Stomach (tissue), 9 donors: ENCODE data around the gene PRKCA. TPM values are rescaled to one million over a fixed set of nuclear protein-coding genes. Genes with fewer than 3 reads are reported as not detected.

ENCODE experiments used
- DNase-seq, 2 donors: peaks; one replicate each; pipeline versions ENCODE4 v3.0.0 to v3.0.0-alpha.2; 2013 to 2019
- H3K27ac ChIP-seq, 5 donors: fragments of 200-600 bp in 4 of 5; sonication (generic) in 4 of 5; one replicate each; pipeline ENCODE4 v1.5.1; 2013 to 2019; ENCODE audit warnings: mild to moderate bottlenecking in 1 of 5, moderate library complexity in 1 of 5
- H3K27me3 ChIP-seq, 3 donors: fragments of 200-600 bp; sonication (generic); one replicate each; pipeline ENCODE4 v1.5.1; 2017 to 2019; ENCODE audit warnings: mixed run types in 1 of 3
- H3K36me3 ChIP-seq, 4 donors: fragments of 200-600 bp; sonication (generic); 1 replicate in 3 of 4; 2 replicates in 1 of 4; pipeline ENCODE4 v1.5.1; 2016 to 2019
- H3K4me1 ChIP-seq, 4 donors: fragments of 200-600 bp; sonication (generic); one replicate each; pipeline ENCODE4 v1.5.1; 2016 to 2019
- H3K4me3 ChIP-seq, 4 donors: fragments of 200-600 bp; sonication (generic) in 3 of 4; one replicate each; pipeline ENCODE4 v1.5.1; 2016 to 2019; ENCODE audit warnings: mild to moderate bottlenecking in 1 of 4
- H3K9me3 ChIP-seq, 4 donors: fragments of 200-600 bp; sonication (generic); one replicate each; pipeline ENCODE4 v1.5.1; 2016 to 2019
- EP300 ChIP-seq: sonication (generic); formaldehyde crosslinking; IDR thresholded peaks from one replicate; pipeline ENCODE4 v1.6.1; 2017; ENCODE audit warnings: antibody characterized with exemption
- POLR2A ChIP-seq, 4 donors: fragments of 450-650 bp; IDR thresholded peaks; one replicate each; pipeline ENCODE4 v1.6.1; 2016; ENCODE audit warnings: antibody characterized with exemption in 4 of 4, control low read depth in 2 of 4, mild to moderate bottlenecking in 1 of 4, moderate library complexity in 1 of 4
- POLR2AphosphoS5 ChIP-seq, 3 donors: sonication (generic); formaldehyde crosslinking; IDR thresholded peaks; one replicate each; pipeline ENCODE4 v1.6.1; 2016; ENCODE audit warnings: antibody characterized with exemption in 3 of 3
- WGBS, 5 donors: extraction: QIAGEN DNeasy Blood & Tissue Kit in 3 of 5; methylation state at CpG; one replicate each; pipeline versions ENCODE4 v1.1.5 to v1.1.7; 2013 to 2018; 5-methylcytosine and 5-hydroxymethylcytosine counted together
- intact Hi-C: fragments of 100-400 bp; cut with DNase I; formaldehyde crosslinking; loops from one replicate; pipeline ENCODE4 v1.15.1; 2023; ENCODE audit warnings: low total_unique reads
- polyA plus RNA-seq, 3 donors: library from polyadenylated mRNA; stranded (reverse); fragments of 200-250 nt; gene quantifications; one replicate each; pipeline ENCODE4 v1.2.3, GENCODE V29; 2013
- total RNA-seq, 5 donors: library from RNA; depleted of rRNA; stranded (reverse); fragments of >200 nt; gene quantifications; one replicate each; pipeline versions ENCODE4 v1.1.0 to v1.2.3, GENCODE V29; 2014 to 2016
- TF ChIP-seq, protein P1 (sequence below), 7 experiments: fragments of 450-650 bp in 4 of 7; fragments of 200-600 bp in 3 of 7; sonication (generic) in 3 of 7; IDR thresholded peaks; one replicate each; pipeline ENCODE4 v1.5.1; 2016 to 2019; ENCODE audit warnings: antibody characterized with exemption in 7 of 7, control low read depth in 2 of 7, mild to moderate bottlenecking in 1 of 7
- donor health status: healthy with polysubstance abuse.
- donor health status: Bipolar disorder and iron deficiency.
- donor health status: healthy.

PRKCA gene
- total and polyA plus RNA-seq, 8 donors: 2.1 to 41.1 (median 12.2) TPM

DNA sequence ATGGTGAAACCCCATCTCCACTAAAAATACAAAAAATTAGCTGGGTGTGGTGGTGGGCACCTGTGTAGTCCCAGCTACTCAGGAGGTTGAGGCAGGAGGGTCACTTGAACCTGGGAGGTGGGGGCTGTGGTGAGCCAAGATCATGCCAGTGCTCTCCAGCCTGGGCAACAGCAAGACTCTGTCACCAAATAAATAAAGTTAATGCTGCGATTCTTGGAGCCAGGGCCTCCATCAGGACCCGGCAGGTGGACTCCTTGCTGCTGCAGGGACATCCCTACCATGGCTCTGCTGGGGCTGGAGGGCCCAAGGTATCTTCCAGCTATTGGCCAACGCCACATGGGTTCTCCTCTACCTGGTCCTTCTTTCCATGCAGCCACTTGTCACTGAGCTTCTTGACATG lies 450.0 kb downstream of the PRKCA start:
- H3K27ac ChIP-seq: no peak overlapping the region
- H3K9me3 ChIP-seq: no peaks in the 10 kb centered on the region
- intact Hi-C loops: no loop called here
- H3K4me3 ChIP-seq: no peak overlapping the region
- DNase-seq: no peak
- WGBS, 5 donors: 62 to 93% (median 78%) methylated on average over 3 of the region's 3 CpGs
- H3K27me3 ChIP-seq: no peaks in the 10 kb centered on the region
- TF ChIP-seq POLR2AphosphoS5 (IDR thresholded peaks at IDR 0.05) (no peak), POLR2A (IDR thresholded peaks at IDR 0.05) (no peak), EP300 (no peak)
- TF ChIP-seq, protein P1, sequence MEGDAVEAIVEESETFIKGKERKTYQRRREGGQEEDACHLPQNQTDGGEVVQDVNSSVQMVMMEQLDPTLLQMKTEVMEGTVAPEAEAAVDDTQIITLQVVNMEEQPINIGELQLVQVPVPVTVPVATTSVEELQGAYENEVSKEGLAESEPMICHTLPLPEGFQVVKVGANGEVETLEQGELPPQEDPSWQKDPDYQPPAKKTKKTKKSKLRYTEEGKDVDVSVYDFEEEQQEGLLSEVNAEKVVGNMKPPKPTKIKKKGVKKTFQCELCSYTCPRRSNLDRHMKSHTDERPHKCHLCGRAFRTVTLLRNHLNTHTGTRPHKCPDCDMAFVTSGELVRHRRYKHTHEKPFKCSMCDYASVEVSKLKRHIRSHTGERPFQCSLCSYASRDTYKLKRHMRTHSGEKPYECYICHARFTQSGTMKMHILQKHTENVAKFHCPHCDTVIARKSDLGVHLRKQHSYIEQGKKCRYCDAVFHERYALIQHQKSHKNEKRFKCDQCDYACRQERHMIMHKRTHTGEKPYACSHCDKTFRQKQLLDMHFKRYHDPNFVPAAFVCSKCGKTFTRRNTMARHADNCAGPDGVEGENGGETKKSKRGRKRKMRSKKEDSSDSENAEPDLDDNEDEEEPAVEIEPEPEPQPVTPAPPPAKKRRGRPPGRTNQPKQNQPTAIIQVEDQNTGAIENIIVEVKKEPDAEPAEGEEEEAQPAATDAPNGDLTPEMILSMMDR (IDR thresholded peaks at IDR 0.05): no peak
- H3K36me3 ChIP-seq: peaks cover 0 to 74% (median 54%) of the 10 kb centered on the region in 4 donors
- H3K4me1 ChIP-seq: no peaks in the 10 kb centered on the region

DNA sequence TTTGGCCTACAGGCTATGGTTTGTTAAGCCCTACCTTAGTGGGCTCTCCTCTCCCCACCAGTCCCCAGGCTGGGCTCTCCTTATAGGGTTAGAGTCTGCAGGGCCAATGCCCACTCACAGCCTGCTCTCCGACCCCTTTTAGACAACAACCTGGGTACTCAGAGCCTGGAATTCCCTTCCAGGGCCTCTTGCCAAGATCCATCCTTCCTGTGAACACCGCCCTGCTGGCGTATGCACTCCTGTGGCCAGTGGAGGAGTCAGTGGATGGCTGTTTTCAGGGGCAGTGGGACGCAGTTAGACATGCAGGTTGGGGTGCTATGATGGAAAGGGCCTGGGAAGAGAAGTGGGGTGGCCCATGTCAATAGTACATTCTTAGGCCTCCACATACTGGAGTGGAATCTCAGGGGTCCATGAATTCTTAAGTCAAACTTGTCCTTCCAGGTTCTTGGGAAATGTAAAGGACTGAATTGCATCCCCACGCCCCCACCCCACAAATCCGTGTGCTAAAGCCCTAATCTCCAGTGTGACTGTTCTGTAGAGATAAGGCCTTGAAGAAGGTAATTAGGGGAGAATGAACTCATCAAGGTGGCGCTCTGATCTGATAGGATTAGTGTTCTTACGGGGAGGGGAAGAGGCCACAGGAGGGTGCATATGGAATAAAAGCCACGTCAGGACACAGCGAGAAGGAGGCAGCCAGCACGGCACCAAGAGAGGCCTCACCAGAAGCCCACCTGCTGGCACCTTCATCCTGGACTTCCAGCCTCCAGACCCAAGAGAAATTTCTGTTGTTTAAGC lies 450.9 kb downstream of the PRKCA start:
- peaks cover 0 to 69% (median 51%) of the 10 kb centered on the region in 4 donors for H3K36me3 ChIP-seq
- TF ChIP-seq, protein P1 (IDR thresholded peaks at IDR 0.05): no peak
- TF ChIP-seq POLR2A (IDR thresholded peaks at IDR 0.05): no peak
- no peak for TF ChIP-seq EP300
- H3K9me3 ChIP-seq: no peaks in the 10 kb centered on the region
- H3K27me3 ChIP-seq: no peaks in the 10 kb centered on the region
- WGBS, 5 donors: 80 to 91% (median 84%) methylated on average over 11 of the region's 11 CpGs
- H3K27ac ChIP-seq: no peak overlapping the region
- H3K4me3 ChIP-seq: no peak overlapping the region
- intact Hi-C loops: no loop called here
- DNase-seq: no peak
- no peaks in the 10 kb centered on the region for H3K4me1 ChIP-seq

DNA sequence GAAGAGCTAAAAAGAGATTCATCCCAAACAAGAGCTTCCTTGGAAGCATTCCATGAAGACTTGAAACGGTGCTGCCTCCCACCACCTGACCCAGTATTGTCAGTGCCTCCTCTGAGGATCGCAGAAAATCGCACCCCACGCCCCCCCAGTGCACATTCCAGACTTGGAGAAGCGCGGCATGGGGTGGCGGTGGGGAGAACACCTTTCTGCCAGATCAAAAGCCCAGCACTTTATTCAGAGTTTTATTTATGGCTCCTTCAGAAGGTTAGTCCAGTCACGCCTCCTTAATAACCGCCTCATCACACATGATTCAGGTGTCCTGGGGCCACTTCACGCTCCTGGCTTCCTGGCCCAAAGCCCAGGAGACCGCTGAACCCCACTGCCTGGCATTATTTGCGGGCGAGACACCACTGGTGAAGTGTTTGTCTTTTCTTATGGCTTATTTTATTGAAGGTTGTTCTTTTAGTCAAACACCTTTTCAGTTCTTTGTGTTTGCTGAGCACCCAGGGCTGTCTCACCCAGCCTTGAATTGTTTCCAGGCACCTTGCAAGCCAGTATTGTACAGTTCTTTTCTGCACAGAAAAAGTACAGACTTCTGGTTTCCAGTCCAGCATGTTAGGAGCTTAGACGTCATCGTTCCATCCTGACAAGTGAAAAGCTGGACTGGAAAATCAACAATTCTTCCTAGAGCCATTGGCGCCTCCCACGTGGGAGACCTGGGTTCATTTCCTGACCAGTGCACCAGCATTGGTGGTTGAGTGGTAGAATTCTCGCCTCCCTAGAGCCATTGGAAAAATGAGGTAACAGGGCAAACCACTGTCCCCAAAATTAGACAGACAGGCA lies 452.9 kb downstream of the PRKCA start:
- Histone ChIP-seq H3K4me1 (no peaks in the 10 kb centered on the region), H3K27me3 (no peaks in the 10 kb centered on the region), H3K9me3 (no peaks in the 10 kb centered on the region), H3K4me3 (no peak overlapping the region), H3K27ac (no peak overlapping the region), H3K36me3 (peaks cover 0 to 55% (median 41%) of the 10 kb centered on the region in 4 donors)
- 84 to 93% (median 92%) methylated on average over 18 of the region's 18 CpGs for WGBS, 5 donors
- intact Hi-C loops: no loop called here
- TF ChIP-seq POLR2AphosphoS5 (IDR thresholded peaks at IDR 0.05) (no peak), POLR2A (IDR thresholded peaks at IDR 0.05) (no peak), EP300 (no peak)
- TF ChIP-seq, protein P1 (IDR thresholded peaks at IDR 0.05): no peak
- no peak for DNase-seq

DNA sequence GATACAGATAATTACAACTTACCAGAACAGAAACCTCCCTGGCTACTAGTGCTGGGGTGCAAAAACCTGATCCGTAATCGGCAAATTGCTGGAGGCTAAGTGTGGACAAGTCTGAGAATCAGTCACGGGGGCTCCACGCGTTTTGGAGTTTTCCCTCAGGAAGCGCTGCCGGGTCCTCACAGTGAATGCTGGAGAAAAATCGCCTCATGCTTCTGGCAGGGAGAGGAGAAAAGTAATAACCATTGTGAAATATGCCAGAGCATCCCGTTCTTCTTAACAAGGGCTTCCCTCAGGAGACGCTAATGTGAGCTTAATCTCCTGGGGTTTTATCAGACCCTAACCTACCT lies 453.5 kb downstream of the PRKCA start:
- no peak for DNase-seq
- Histone ChIP-seq H3K9me3 (no peaks in the 10 kb centered on the region), H3K4me1 (no peaks in the 10 kb centered on the region), H3K27me3 (no peaks in the 10 kb centered on the region), H3K36me3 (peaks cover 0 to 49% (median 35%) of the 10 kb centered on the region in 4 donors), H3K4me3 (no peak overlapping the region), H3K27ac (no peak overlapping the region)
- intact Hi-C loops: no loop called here
- TF ChIP-seq POLR2A (IDR thresholded peaks at IDR 0.05) (no peak), POLR2AphosphoS5 (IDR thresholded peaks at IDR 0.05) (no peak), EP300 (no peak)
- TF ChIP-seq, protein P1 (IDR thresholded peaks at IDR 0.05): no peak
- WGBS, 5 donors: 84 to 97% (median 90%) methylated on average over 10 of the region's 10 CpGs
